Mesenchymal stem cell (in vitro differentiated cells and primary cell): ENCODE data around the gene ESRP2.

Experiments used
- DNase-seq: peaks from one replicate; pipeline ENCODE4 v3.0.0-alpha.2; 2013
- H2AFZ ChIP-seq: one replicate; pipeline ENCODE4 v1.6.1; 2013; ENCODE audit warnings: low read depth, mild to moderate bottlenecking, control low read depth, inconsistent platforms, low read length, moderate library complexity
- H2AK5ac ChIP-seq: 2 replicates; pipeline ENCODE4 v1.6.1; 2013; ENCODE audit warnings: low read length, moderate library complexity, mild to moderate bottlenecking, inconsistent platforms; ENCODE audit not compliant: severe bottlenecking
- H2BK120ac ChIP-seq: one replicate; pipeline ENCODE4 v1.6.1; 2013; ENCODE audit warnings: low read depth, mild to moderate bottlenecking, inconsistent platforms, low read length, moderate library complexity
- H2BK12ac ChIP-seq, 2 experiments: one replicate each; pipeline ENCODE4 v1.6.1; 2013; ENCODE audit warnings: inconsistent platforms in 2 of 2, low read length in 2 of 2, mild to moderate bottlenecking in 2 of 2, moderate library complexity in 2 of 2, control low read depth in 1 of 2
- H2BK15ac ChIP-seq: one replicate; pipeline ENCODE4 v1.6.1; 2013; ENCODE audit warnings: mild to moderate bottlenecking, low read depth, inconsistent platforms; ENCODE audit not compliant: poor library complexity, severe bottlenecking
- H2BK5ac ChIP-seq: 2 replicates; pipeline ENCODE4 v1.6.1; 2013; ENCODE audit warnings: low read depth, mild to moderate bottlenecking, low read length, control low read depth, inconsistent platforms; ENCODE audit not compliant: poor library complexity, severe bottlenecking
- H3K14ac ChIP-seq, 2 experiments: one replicate each; pipeline ENCODE4 v1.6.1; 2013; ENCODE audit warnings: inconsistent platforms in 2 of 2, low read length in 2 of 2, control low read depth in 1 of 2, mild to moderate bottlenecking in 1 of 2, moderate library complexity in 1 of 2
- H3K18ac ChIP-seq, 2 experiments: one replicate each; pipeline ENCODE4 v1.6.1; 2013; ENCODE audit warnings: inconsistent platforms in 2 of 2, low read length in 2 of 2, control low read depth in 1 of 2, low read depth in 1 of 2, mild to moderate bottlenecking in 1 of 2
- H3K23ac ChIP-seq, 2 experiments: one replicate each; pipeline ENCODE4 v1.6.1; 2013; ENCODE audit warnings: inconsistent platforms in 2 of 2, low read length in 2 of 2, mild to moderate bottlenecking in 2 of 2, moderate library complexity in 2 of 2, control low read depth in 1 of 2
- H3K27ac ChIP-seq: 2 replicates; pipeline ENCODE4 v1.5.1; 2013; ENCODE audit warnings: mild to moderate bottlenecking, moderate library complexity, low read length, control low read depth, inconsistent platforms; ENCODE audit not compliant: poor library complexity, severe bottlenecking
- H3K27me3 ChIP-seq, 2 experiments: 2 replicates each; pipeline versions ENCODE4 v1.6.1 to v1.7.0; 2013; ENCODE audit warnings: low read length in 2 of 2, mild to moderate bottlenecking in 2 of 2, moderate library complexity in 2 of 2, control low read depth in 1 of 2, inconsistent platforms in 1 of 2; ENCODE audit not compliant: control insufficient read depth in 1 of 2, insufficient read depth in 1 of 2
- H3K36me3 ChIP-seq, 2 experiments: 2 replicates each; pipeline versions ENCODE4 v1.6.1 to v1.7.0; 2013; ENCODE audit warnings: low read length in 2 of 2, control low read depth in 1 of 2, inconsistent platforms in 1 of 2, low read depth in 1 of 2, mild to moderate bottlenecking in 1 of 2; ENCODE audit not compliant: insufficient read depth in 2 of 2, control insufficient read depth in 1 of 2
- H3K4ac ChIP-seq, 2 experiments: one replicate each; pipeline ENCODE4 v1.6.1; 2013; ENCODE audit warnings: inconsistent platforms in 2 of 2, low read length in 2 of 2, mild to moderate bottlenecking in 2 of 2, moderate library complexity in 2 of 2, control low read depth in 1 of 2, low read depth in 1 of 2
- H3K4me1 ChIP-seq: 2 replicates; pipeline ENCODE4 v1.6.1; 2013; ENCODE audit warnings: low read depth, low read length, control low read depth; ENCODE audit not compliant: control insufficient read depth, insufficient read depth
- H3K4me2 ChIP-seq: 2 replicates; pipeline ENCODE4 v1.6.1; 2013; ENCODE audit warnings: low read length, mild to moderate bottlenecking, inconsistent platforms; ENCODE audit not compliant: poor library complexity, severe bottlenecking
- H3K4me3 ChIP-seq, 2 experiments: 2 replicates each; pipeline versions ENCODE4 v1.5.1 to v1.7.0; 2013; ENCODE audit warnings: low read length in 2 of 2, mild to moderate bottlenecking in 2 of 2, control low read depth in 1 of 2, low read depth in 1 of 2; ENCODE audit not compliant: insufficient read depth in 1 of 2
- H3K79me1 ChIP-seq: replicated peaks from 2 replicates; pipeline ENCODE4 v1.6.1; 2013; ENCODE audit warnings: mild to moderate bottlenecking, control low read depth, low read length, inconsistent platforms; ENCODE audit not compliant: poor library complexity, severe bottlenecking
- H3K9ac ChIP-seq: 2 replicates; pipeline ENCODE4 v1.7.0; 2013; ENCODE audit warnings: mild to moderate bottlenecking, low read length, moderate library complexity
- H3K9me3 ChIP-seq: 2 replicates; pipeline ENCODE4 v1.7.0; 2013; ENCODE audit warnings: mild to moderate bottlenecking, low read length; ENCODE audit not compliant: control insufficient read depth
- H4K8ac ChIP-seq: one replicate; pipeline ENCODE4 v1.6.1; 2013; ENCODE audit warnings: inconsistent platforms, mild to moderate bottlenecking, low read length, moderate library complexity
- H4K91ac ChIP-seq: one replicate; pipeline ENCODE4 v1.6.1; 2013; ENCODE audit warnings: mild to moderate bottlenecking, low read length, inconsistent platforms
- WGBS: methylation state at CpG from one replicate; pipeline ENCODE4 v1.1.7; 2013; ENCODE audit warnings: mixed read lengths; 5-methylcytosine and 5-hydroxymethylcytosine counted together

The ESRP2 gene

GRCh38 chr16:68244481-68244902, 8.6 kb upstream of the ESRP2 start:
- H3K14ac ChIP-seq = peak overlapping the region in 1 of 2 experiments; percentile 94

GRCh38 chr16:68242926-68243858, 7.3 kb upstream of the ESRP2 start:
- Histone ChIP-seq H2AK5ac (no peak overlapping the region), H2BK120ac (no peak overlapping the region), H3K4me3 (no peak overlapping the region), H3K27ac (no peak overlapping the region), H2BK15ac (no peak overlapping the region), H3K79me1 (peaks cover 33% of the 10 kb centered on the region), H3K36me3 (no peaks in the 10 kb centered on the region), H2BK12ac (no peak overlapping the region), H3K9ac (no peak overlapping the region), H3K4me1 (peaks cover 30% of the 10 kb centered on the region), H3K23ac (no peak overlapping the region), H3K27me3 (no peaks in the 10 kb centered on the region), H3K4ac (no peak overlapping the region), H3K4me2 (no peak overlapping the region), H2AFZ (no peak overlapping the region), H4K8ac (no peak overlapping the region), H2BK5ac (no peak overlapping the region), H4K91ac (no peak overlapping the region), H3K14ac (no peak overlapping the region), H3K18ac (no peak overlapping the region), H3K9me3 (no peaks in the 10 kb centered on the region)
- DNase-seq = no peak
- WGBS = 89% methylated on average over 8 of the region's 9 CpGs

More at GRCh38 chr16:68244481-68244902, 8.6 kb upstream of the ESRP2 start:
- Histone ChIP-seq H2AFZ (peak overlapping the region; percentile 96), H3K79me1 (peaks cover 37% of the 10 kb centered on the region), H3K18ac (peak overlapping the region; percentile 61 to 80), H3K23ac (peak overlapping the region in 1 of 2 experiments; percentile 78), H2BK15ac (peak overlapping the region; percentile 64), H3K27me3 (no peaks in the 10 kb centered on the region), H3K9ac (peak overlapping the region; percentile 93), H3K4me2 (peak overlapping the region; percentile 93), H3K4me3 (peak overlapping the region; percentile 99), H3K4ac (peak overlapping the region; percentile 48 to 91), H2BK5ac (no peak overlapping the region), H2AK5ac (peak overlapping the region; percentile 49), H3K36me3 (peaks cover 9 to 12% of the 10 kb centered on the region in 2 experiments), H4K91ac (peak overlapping the region; percentile 84), H3K27ac (no peak overlapping the region), H3K4me1 (peaks cover 30% of the 10 kb centered on the region), H2BK12ac (no peak overlapping the region), H2BK120ac (no peak overlapping the region), H3K9me3 (no peaks in the 10 kb centered on the region), H4K8ac (peak overlapping the region; percentile 78)
- 29% methylated on average over 15 of the region's 20 CpGs for WGBS
- no peak for DNase-seq

GRCh38 chr16:68242085-68242484, 6.2 kb upstream of the ESRP2 start:
- H3K36me3 ChIP-seq = no peaks in the 10 kb centered on the region
- H3K9ac ChIP-seq = no peak overlapping the region
- no peak for DNase-seq
- H3K4me1 ChIP-seq = peaks cover 31% of the 10 kb centered on the region
- H2BK15ac ChIP-seq = no peak overlapping the region
- H3K4me3 ChIP-seq = no peak overlapping the region
- H4K91ac ChIP-seq = no peak overlapping the region
- no peaks in the 10 kb centered on the region for H3K27me3 ChIP-seq
- WGBS = 86% methylated on average over 7 of the region's 7 CpGs
- H4K8ac ChIP-seq = no peak overlapping the region
- no peak overlapping the region for H2BK5ac ChIP-seq
- peaks cover 23% of the 10 kb centered on the region for H3K79me1 ChIP-seq
- H2AFZ ChIP-seq = no peak overlapping the region
- no peak overlapping the region for H3K4ac ChIP-seq
- no peak overlapping the region for H2BK12ac ChIP-seq
- H3K9me3 ChIP-seq = no peaks in the 10 kb centered on the region
- no peak overlapping the region for H2AK5ac ChIP-seq
- H3K23ac ChIP-seq = no peak overlapping the region
- H3K18ac ChIP-seq = no peak overlapping the region
- H2BK120ac ChIP-seq = no peak overlapping the region
- no peak overlapping the region for H3K14ac ChIP-seq
- no peak overlapping the region for H3K4me2 ChIP-seq
- no peak overlapping the region for H3K27ac ChIP-seq

GRCh38 chr16:68238029-68238345, 2.1 kb upstream of the ESRP2 start:
- Histone ChIP-seq H3K4me3 (peak overlapping the region; percentile 35 to 76), H2BK120ac (peak overlapping the region; percentile 83), H3K27ac (peak overlapping the region; percentile 84), H3K4ac (peak overlapping the region in 1 of 2 experiments; percentile 76), H4K8ac (peak overlapping the region; percentile 88), H2AFZ (peak overlapping the region; percentile 79), H2BK15ac (peak overlapping the region; percentile 29), H2BK12ac (peak overlapping the region in 1 of 2 experiments; percentile 93), H3K4me2 (peak overlapping the region; percentile 26), H3K14ac (peak overlapping the region in 1 of 2 experiments; percentile 44), H3K36me3 (peaks cover 0 to 2% of the 10 kb centered on the region in 2 experiments), H2BK5ac (peak overlapping the region; percentile 54), H3K79me1 (no peaks in the 10 kb centered on the region), H3K9ac (peak overlapping the region; percentile 80), H2AK5ac (peak overlapping the region; percentile 79), H3K4me1 (peaks cover 37% of the 10 kb centered on the region), H3K18ac (peak overlapping the region; percentile 88 to 99), H3K9me3 (no peaks in the 10 kb centered on the region), H4K91ac (peak overlapping the region; percentile 40), H3K27me3 (peaks cover 13 to 17% of the 10 kb centered on the region in 2 experiments), H3K23ac (peak overlapping the region in 1 of 2 experiments; percentile 94)
- WGBS = 8% methylated on average over 15 of the region's 20 CpGs
- no peak for DNase-seq
